K562 (cell line): ENCODE measurements around the gene LRRC4C.

Experiments used
- NFRKB ChIP-seq: fragments of 450-650 bp; IDR thresholded peaks from 2 replicates; pipeline ENCODE4 v1.6.1; 2016; ENCODE audit warnings: low read depth
- POLR2AphosphoS5 ChIP-seq: IDR thresholded peaks from 2 replicates; pipeline ENCODE4 v1.6.1; 2011; ENCODE audit warnings: mild to moderate bottlenecking, low read depth, low read length, moderate library complexity; ENCODE audit not compliant: control insufficient read depth, insufficient read depth
- RCOR1 ChIP-seq, 2 experiments: IDR thresholded peaks; 2 replicates each; pipeline ENCODE4 v1.6.1; 2012; ENCODE audit warnings: low read depth in 2 of 2, low read length in 2 of 2, borderline replicate concordance in 1 of 2, improper control_type of control experiment in 1 of 2
- TFE3 ChIP-seq: fragments of 450-650 bp; formaldehyde crosslinking; IDR thresholded peaks from 2 replicates; pipeline ENCODE4 v1.4.0; 2020; ENCODE audit warnings: mild to moderate bottlenecking, mixed read lengths
- ZBTB5 ChIP-seq: fragments of 450-650 bp; IDR thresholded peaks from 2 replicates; pipeline ENCODE4 v1.6.1; 2017; ENCODE audit warnings: antibody characterized with exemption
- ZNF146 ChIP-seq: IDR thresholded peaks from one replicate; pipeline ENCODE4 v1.6.1; 2018; ENCODE audit warnings: missing compliant biosample characterization; ENCODE audit not compliant: unreplicated experiment
- ZNF174 ChIP-seq: fragments of 250-450 bp; sonication (Bioruptor Pico); IDR thresholded peaks from 2 replicates; pipeline ENCODE4 v1.4.0; 2020; ENCODE audit warnings: mild to moderate bottlenecking

- TF ChIP-seq RCOR1 (IDR thresholded peaks at IDR 0.05; ENCODE audit: borderline replicate concordance in 1 of 2, low read depth in 2 of 2, low read length in 2 of 2): no peak
- TF ChIP-seq ZNF174 (CRISPR knock-in tag): no peak
- no peak for TF ChIP-seq NFRKB
- no peak for TF ChIP-seq POLR2AphosphoS5
- no peak for TF ChIP-seq ZBTB5
- TF ChIP-seq ZNF146: no peak
- no peak for TF ChIP-seq TFE3 (CRISPR knock-in tag)
These were observed 213.1 kb downstream of the LRRC4C start for GRCh38 chr11:41246399-41246745.
